Activated T-helper 9 cell treated with anti-CD3 and anti-CD28 coated beads, Interleukin-2, amount 50 U/mL, for 16 hours (primary cell): ENCODE results near the gene MTMR6.

Experiments used
- DNase-seq: peaks from one replicate; pipeline ENCODE4 v3.0.0-alpha.2; 2020; ENCODE audit warnings: low read depth

The MTMR6 gene

GRCh38 chr13:25276748-25277147, 10.5 kb downstream of the MTMR6 start:
- DNase-seq = no peak

DNA sequence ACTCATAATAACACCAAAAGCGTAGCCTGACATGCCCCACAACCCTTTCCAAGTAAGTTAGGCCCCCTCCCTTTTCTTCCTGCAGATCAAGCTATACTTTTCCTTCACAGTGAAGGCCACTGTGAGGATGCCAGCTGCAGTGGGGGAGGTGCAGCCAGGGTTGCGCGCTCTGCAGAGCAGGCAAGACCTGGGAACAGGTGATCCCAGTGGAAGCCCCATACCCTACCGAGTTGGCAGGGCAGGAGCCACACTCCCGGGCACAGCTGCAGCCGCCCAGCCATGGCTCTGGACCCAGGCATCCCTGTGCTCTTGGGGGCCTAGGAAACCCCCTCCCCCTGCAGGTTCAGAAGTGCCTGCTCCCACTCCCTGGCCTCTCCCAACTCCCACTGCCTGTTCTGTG, 18.7 kb downstream of the MTMR6 start:
- DNase-seq = no peak

- DNase-seq = no peak
These were observed 19.6 kb downstream of the MTMR6 start for GRCh38 chr13:25267715-25268114.

DNA sequence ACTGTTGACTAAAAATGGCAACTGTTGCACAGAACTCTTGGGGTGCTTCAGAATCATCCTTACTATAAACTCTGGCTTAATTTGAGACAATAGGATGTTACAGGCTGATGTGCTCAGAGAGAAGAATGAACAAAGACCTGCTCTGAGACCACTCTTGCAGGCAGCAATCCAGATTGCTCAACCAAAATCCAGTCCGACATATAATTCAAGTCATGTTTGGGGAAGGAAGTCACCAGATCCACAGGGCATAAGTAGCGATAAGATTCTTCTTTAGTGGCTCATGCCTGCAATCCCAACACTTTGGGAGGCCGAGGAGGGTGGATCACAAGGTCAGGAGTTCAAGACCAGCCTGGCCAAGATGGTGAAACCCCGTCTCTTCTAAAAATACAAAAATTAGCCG, 20.6 kb downstream of the MTMR6 start:
- DNase-seq = no peak

DNA sequence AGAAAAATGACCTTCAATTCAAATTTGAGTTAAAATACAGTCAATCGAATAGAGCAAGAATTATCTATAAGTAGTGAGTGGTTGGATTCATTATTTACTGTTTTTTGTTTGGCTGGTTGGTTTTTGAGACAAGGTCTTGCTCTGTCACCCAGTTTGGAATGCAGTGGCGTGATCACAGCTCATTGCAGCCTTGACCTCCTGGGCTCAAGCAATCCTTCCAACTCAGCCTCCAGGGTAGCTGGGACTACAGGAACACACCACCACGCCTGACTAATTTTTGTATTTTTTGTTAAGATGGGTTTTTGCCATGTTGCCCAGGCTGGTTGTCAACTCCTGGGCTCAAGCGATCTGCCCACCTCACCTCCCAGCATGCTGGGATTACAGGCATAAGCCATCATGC, 25.0 kb downstream of the MTMR6 start:
- no peak for DNase-seq

DNA sequence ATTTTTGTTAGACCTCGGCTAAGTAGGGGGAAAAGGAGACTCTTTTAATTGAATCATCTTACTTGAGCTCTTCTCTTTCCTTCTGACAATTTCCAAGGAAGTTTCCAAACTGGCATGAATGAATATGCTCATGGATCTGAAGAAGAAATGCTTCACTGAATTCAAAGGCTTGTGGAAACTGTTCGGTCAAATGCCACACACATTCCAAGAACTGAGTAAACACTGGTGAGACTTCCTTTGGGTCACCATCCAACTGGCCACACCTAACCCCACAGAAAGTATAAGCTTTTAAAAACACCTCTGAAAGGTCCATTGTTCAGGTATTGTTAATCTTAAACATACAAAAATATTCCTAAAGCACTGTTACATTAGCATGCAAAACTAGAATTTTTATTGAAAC, 33.6 kb downstream of the MTMR6 start:
- no peak for DNase-seq

- no peak for DNase-seq
These were observed 34.5 kb downstream of the MTMR6 start for GRCh38 chr13:25252752-25253151.

DNA sequence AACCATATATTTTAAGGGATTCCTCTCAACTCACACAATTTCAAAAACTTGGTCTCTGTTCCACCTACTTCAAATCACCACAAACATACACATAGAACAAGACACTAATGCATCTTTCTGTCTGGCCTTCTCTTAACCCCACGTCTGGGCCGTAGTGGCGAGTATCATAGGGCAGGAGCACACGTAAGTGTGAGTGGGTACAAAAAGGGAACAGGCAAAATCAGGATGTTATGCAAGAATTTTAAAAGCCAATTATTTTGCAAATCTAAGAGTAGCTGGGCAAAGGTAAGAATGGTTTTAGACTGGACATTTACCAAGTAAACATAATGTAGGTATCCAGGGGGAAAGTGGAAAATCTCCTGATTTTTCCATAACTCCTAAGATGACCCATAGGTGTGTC, 35.1 kb downstream of the MTMR6 start:
- no peak for DNase-seq

- DNase-seq = no peak
These were observed 38.2 kb downstream of the MTMR6 start for GRCh38 chr13:25249001-25249543.

- DNase-seq = no peak
These were observed 39.2 kb downstream of the MTMR6 start for GRCh38 chr13:25248071-25248470.

- DNase-seq = no peak
These were observed 39.9 kb downstream of the MTMR6 start for GRCh38 chr13:25247360-25247759.

DNA sequence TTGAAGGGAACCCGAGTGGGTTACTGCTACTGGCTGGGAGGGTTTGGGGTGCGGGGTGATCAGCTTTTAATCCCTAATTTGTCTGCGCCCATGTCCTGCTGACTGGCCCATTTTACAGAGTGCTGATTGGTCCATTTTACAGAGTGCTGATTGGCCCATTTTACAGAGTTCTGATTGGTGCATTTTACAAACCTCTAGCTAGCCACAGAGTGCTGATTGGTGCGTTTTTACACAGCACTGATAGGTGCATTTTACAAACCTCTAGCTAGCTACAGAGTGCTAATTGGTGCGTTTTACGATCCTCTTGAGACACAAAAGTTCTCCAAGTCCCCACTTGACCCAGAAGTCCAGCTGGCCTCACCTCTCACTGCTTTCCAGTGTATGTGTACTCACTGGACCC, 43.2 kb downstream of the MTMR6 start:
- DNase-seq = no peak

DNA sequence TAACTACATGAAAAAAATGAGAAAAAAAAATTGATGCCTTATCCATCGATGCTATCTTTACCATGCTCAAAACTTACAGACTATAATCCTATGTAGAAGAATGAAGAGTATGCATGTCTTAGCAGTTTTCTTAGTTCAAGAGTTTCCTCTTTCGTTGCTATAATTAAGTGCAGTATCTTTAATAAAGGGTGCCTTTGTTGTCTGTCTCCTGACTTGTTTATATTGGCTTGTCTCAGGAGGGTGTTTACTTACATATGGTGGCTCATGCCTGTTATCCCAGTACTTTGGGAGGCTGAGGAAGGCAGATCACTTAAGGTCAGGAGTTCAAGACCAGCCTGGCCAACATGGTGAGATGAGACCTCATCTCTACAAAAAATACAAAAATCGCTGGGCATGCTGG, 44.3 kb downstream of the MTMR6 start:
- DNase-seq = no peak

DNA sequence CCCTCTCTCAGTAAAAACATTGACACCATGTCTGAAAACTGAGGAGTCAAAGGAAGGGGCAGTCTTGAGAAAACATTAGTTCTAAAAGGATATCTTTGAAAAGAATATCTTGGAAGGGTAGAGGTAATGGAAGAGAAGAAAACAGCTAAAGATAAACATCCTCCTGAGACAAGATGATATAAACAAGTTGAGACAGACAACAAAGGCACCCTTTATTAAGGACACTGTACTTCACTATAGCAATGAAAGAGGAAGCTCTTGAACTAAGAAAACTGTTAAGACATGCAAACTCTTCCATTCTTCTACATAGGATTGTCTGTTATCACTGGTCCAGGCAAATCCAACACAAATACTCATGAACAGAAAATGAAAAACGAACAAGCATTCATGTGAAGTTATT, 46.3 kb downstream of the MTMR6 start:
- no peak for DNase-seq

DNA sequence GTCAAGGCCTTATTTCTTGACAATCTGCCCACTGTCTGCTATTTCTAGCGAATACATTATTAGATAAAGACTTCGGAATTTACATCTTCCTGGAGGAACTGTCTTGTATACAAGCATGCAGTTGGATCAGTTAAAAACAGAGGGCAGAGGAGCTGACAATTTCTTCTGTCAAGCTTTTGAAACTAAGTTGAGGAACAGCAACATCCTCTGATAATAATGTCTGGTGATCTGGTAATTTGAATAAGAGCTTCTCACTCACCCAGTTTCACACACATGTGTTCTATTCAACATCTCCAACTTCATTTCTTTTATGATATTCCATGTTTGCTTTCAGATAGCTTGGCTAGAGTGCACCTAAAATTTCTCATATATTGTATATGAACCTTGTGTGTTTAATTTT, 50.2 kb downstream of the MTMR6 start:
- no peak for DNase-seq

- DNase-seq = no peak
These were observed 53.4 kb downstream of the MTMR6 start for GRCh38 chr13:25233861-25234260.

GRCh38 chr13:25232937-25233515, 54.3 kb downstream of the MTMR6 start:
- no peak for DNase-seq

DNA sequence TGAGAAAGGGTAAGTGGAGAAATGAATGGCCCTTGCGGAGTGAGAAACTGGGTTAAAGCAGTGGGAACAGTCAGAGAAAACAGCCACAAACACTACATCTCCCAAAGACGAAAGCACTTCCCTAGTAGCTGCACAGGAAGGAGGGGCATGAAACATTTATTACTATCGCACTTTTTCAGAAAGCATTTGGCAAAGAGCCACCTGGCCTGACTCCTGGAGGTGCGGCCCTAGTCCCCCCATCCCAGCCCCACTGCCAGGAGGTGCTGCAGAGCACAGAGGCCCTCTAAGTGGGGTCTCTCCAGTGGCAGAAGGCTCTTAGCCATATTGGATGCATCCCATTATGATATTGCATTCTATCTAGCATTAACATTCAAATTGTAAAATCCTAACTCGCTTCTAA, 55.8 kb downstream of the MTMR6 start:
- DNase-seq = no peak

GRCh38 chr13:25227690-25228089, 59.6 kb downstream of the MTMR6 start:
- DNase-seq = no peak

DNA sequence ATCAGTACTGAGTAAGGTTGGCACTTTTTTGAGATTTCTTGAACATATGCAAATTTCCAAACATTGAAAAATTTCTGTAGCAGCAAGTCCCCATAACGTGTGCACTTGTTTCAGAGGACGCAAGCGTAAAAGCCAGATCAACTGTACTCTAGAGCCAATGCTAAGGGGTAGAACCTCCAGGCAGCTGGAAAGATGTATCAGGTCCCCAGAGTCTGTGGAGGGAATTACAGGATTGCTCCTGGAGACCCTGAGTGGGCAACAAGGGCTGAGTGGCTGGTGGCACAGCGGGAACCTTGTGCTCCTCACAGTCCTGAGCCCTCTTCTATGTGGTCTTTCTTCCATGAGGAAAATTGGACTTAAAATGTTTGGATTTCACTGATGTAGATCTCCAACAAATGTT, 61.3 kb downstream of the MTMR6 start:
- no peak for DNase-seq

GRCh38 chr13:25224151-25224550, 63.1 kb downstream of the MTMR6 start:
- DNase-seq = no peak

GRCh38 chr13:25222740-25223139, 64.5 kb downstream of the MTMR6 start:
- DNase-seq = no peak

DNA sequence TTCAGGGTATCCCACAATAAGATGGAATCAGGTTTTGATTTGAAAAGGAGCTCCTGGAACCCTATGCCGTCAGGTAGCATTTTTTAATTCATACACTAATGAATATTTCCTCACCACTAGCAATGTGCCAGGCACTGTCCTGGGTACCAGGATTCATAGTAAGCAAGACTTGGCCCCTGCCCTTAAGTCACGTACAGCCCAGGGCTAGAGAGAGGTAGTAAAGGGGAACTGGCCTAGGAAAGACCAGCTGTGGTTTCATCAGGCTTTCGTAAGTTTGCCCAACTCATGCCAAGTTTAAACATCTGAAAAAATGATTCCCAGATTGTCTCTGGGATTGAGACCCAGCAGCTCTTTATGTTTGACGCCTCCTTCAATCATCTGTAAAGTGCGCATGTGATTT, 69.3 kb downstream of the MTMR6 start:
- no peak for DNase-seq

DNA sequence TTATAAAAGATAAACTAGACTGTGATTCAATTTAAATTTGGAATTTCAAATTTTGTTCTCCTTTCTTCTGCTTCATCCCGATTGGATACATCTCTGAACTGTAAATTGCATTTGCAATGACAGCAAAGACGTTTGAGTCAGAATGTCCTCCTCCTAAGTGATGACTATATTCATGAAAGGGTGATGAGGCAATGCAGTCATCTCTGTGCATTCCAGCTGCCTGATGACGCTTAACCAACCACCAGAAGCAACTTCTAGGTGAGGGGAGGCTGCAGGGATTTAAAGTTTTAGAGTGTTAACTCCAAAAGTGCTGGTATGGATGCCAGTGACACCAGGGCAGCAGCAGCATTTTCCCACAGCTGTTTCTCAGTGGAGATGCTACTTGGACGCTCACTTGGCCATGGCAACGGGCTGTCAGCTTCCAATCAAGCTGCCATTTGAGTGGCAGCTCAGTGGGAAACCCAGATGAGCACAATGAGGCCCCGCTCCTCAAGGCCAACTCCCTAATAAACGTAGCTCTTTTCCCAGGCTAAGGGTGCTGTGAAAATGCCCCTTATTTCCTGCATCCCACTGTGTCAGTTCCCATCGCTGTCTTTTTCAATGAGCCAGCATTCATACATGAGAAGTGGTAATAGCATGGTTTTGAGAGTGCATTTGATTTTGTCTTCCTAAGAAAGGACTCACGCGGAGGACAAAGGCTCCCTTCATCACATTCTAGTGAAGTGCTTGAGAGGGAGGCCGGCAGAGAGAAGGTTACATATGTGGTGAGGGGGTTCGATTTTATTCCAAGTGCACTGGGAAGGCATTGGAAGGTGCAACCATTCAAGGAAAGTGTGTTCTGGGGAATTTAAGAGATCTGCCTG, 70.0 kb downstream of the MTMR6 start:
- no peak for DNase-seq
